Measurements from ENCODE around the gene HTRA3.

The HTRA3 gene

GRCh38 chr4:8263397-8263796, 6.2 kb upstream of the HTRA3 start:
- TF ChIP-seq CTCF (IDR thresholded peaks at IDR 0.05; ENCODE audit: borderline replicate concordance, insufficient read depth, low read depth, low read length), result no peak
- no peak overlapping the region for H3K4me3 ChIP-seq (ENCODE audit: low read depth, low read length)

GRCh38 chr4:8264106-8264505, 5.4 kb upstream of the HTRA3 start:
- no peak overlapping the region for H3K4me3 ChIP-seq (ENCODE audit: low read depth, low read length)
- no peak for TF ChIP-seq CTCF (IDR thresholded peaks at IDR 0.05; ENCODE audit: borderline replicate concordance, insufficient read depth, low read depth, low read length)

- H3K4me3 ChIP-seq (ENCODE audit: low read depth, low read length), result no peak overlapping the region
- TF ChIP-seq CTCF (IDR thresholded peaks at IDR 0.05; ENCODE audit: borderline replicate concordance, insufficient read depth, low read depth, low read length), result no peak
Measured at GRCh38 chr4:8265171-8265929, 4.2 kb upstream of the HTRA3 start.

GRCh38 chr4:8266088-8266487, 3.5 kb upstream of the HTRA3 start:
- no peak overlapping the region for H3K4me3 ChIP-seq (ENCODE audit: low read depth, low read length)
- TF ChIP-seq CTCF (IDR thresholded peaks at IDR 0.05; ENCODE audit: borderline replicate concordance, insufficient read depth, low read depth, low read length), result no peak

- TF ChIP-seq CTCF (IDR thresholded peaks at IDR 0.05; ENCODE audit: borderline replicate concordance, insufficient read depth, low read depth, low read length), result no peak
- no peak overlapping the region for H3K4me3 ChIP-seq (ENCODE audit: low read depth, low read length)
Measured at GRCh38 chr4:8266508-8266907, 3.0 kb upstream of the HTRA3 start.

- no peak overlapping the region for H3K4me3 ChIP-seq (ENCODE audit: low read depth, low read length)
- peak; percentile 76 for TF ChIP-seq CTCF (IDR thresholded peaks at IDR 0.05; ENCODE audit: borderline replicate concordance, insufficient read depth, low read depth, low read length)
Measured at GRCh38 chr4:8267077-8267476, 2.5 kb upstream of the HTRA3 start.

- TF ChIP-seq CTCF (IDR thresholded peaks at IDR 0.05; ENCODE audit: borderline replicate concordance, insufficient read depth, low read depth, low read length), result no peak
- H3K4me3 ChIP-seq (ENCODE audit: low read depth, low read length), result no peak overlapping the region
Measured at GRCh38 chr4:8268211-8268610, 1.3 kb upstream of the HTRA3 start.
